ENCODE measurements around the gene GOLIM4.
"Not testable (repeated sequence)": the region's sequence is repeated elsewhere in the genome, so short reads cannot be mapped to it uniquely, and the experiment has no call there.

GOLIM4 gene, protein sequence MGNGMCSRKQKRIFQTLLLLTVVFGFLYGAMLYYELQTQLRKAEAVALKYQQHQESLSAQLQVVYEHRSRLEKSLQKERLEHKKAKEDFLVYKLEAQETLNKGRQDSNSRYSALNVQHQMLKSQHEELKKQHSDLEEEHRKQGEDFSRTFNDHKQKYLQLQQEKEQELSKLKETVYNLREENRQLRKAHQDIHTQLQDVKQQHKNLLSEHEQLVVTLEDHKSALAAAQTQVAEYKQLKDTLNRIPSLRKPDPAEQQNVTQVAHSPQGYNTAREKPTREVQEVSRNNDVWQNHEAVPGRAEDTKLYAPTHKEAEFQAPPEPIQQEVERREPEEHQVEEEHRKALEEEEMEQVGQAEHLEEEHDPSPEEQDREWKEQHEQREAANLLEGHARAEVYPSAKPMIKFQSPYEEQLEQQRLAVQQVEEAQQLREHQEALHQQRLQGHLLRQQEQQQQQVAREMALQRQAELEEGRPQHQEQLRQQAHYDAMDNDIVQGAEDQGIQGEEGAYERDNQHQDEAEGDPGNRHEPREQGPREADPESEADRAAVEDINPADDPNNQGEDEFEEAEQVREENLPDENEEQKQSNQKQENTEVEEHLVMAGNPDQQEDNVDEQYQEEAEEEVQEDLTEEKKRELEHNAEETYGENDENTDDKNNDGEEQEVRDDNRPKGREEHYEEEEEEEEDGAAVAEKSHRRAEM

DNA sequence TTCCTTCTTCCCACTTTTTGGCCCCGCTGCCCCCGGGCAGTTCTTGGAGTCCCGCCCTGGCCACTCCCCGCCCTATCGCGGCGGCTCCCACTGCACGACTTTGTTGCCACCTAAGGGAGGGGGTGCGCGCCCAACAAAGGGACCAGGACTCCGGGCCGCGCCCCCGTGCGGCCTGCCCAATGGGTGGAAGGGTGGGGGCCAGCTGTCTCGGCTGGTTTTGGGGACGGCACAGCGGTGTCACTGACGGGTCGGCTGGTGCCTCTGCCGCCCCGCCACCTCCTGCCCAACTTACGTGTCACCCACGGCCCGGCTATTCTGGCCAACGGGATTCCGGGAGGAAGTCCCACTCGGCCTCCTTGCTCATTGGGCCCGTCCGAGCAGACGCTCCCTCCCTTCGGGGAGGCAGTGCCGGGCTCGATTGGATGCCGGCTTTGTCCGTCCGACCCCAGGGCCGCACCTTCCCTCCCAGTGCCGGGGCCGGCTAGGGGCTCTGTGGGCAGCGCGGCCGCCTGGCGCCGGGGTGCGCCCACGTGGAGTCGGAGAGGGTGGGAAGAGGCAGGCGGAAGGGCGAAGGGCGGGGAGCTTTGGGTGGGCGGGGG, at the start of gene GOLIM4:
Gene GOLIM4 (minus strand): TSS at position 314 of the 599 bp plus-strand sequence. CDS start 639 bp downstream, outside the sequence.
- peak within 1 kb of the TSS in 20 of 21 experiments; percentile 69 to 96 (median 89) for H3K27ac ChIP-seq
- peak within 1 kb of the TSS; percentile 74 to 90 (median 78) for H3K4me3 ChIP-seq

DNA sequence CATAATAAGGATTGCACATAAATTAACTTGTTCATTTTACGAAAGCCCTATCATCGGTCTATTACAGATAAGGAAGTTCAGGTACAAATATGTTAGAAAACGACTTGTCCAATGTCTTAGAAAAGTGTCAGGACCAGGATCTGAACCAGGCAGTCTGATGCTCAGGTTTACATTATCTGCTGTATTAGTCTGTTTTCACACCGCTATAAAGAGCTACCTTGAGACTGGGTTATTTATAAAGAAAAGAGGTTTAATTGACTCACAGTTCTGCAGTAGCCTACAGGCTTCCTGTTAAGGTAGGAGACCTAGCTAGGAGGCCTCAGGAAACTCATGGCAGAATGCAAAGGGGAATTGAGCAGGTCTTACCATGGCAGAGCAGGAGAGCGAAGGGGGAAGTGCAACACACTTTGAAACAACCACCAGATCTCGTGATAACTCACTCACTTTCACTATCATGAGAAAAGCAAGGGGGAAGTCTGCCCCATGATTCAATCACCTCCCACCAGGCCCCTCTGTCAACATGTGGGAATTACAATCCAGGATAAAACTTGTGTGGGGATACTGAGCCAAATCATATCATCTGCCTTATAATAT, 45.8 kb upstream of the GOLIM4 start:
- Histone ChIP-seq H3K4me3 (no peak overlapping the region), H3K27ac (no peak overlapping the region)

DNA sequence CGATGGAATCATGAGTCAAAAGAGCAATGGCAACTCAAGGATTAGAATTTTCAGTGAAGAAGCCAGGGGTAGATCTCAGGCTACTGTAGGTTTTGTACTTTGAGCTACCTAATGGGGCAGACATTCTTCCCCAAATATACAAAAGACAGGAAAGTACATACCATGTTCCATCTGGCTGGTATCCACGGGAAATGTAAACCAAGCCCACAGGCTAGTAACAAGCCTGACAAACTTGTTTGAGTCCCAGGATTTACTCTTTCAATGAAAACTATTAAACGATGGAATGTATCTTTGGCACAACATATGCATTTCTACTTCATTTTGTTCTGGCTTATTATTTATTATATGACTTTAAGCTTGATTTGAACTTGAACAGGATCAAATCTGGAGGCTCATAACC, 44.2 kb upstream of the GOLIM4 start:
- Histone ChIP-seq H3K4me3 (no peak overlapping the region), H3K27ac (no peak overlapping the region)

DNA sequence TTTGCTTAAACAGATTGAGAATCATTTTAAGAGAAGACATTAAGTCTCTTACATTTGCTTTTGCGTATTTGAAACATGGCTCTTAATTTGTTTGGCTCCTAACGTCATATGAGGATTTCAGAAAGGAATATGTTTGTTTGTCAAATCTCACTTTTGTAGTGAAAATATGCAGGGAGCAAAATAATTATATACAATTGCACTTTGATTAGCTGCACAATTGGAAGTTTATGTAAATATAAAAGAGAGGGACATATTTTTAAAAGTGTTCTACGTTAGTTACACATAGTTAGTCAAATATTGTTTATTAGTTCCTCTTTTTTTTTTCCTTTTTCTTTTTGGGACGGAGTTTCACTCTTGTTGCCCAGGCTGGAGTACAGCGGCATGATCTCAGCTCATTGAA, 42.7 kb upstream of the GOLIM4 start:
- H3K4me3 ChIP-seq, result no peak overlapping the region
- H3K27ac ChIP-seq, result no peak overlapping the region

DNA sequence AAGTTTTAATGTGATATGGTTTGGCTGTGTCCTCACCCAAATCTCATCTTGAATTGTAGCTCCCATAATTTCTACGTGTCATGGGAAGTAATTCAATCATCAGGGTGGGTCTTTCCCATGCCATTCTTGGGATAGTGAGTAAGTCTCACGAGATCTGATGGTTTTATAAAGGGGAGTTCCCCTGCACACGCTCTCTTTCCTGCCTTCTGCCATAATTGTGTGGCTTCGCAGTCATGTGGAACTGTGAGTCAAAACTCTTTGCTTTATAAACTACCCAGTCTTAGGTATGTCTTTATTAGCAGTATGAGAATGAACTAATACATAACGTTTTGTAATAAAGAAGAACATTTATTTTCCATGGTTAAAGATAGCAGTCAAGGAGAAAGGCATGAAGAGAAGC, 39.2 kb upstream of the GOLIM4 start:
- Histone ChIP-seq H3K4me3 (no peak overlapping the region), H3K27ac (no peak overlapping the region)

DNA sequence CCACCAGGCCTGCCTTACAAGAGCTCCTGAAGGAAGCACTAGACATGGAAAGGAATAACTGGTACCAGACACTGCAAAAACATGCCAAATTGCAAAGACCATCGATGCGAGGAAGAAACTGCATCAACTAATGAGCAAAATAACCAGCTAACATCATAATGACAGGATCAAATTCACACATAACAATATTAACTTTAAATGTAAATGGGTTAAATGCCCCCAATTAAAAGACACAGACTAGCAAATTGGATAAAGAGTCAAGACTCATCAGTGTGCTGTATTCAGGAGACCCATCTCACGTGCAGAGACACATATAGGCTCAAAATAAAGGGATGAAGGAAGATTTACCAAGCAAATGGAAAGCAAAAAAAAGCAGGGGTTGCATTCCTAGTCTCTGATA, 34.5 kb upstream of the GOLIM4 start:
- not testable (repeated sequence) for H3K4me3 ChIP-seq, H3K27ac ChIP-seq

DNA sequence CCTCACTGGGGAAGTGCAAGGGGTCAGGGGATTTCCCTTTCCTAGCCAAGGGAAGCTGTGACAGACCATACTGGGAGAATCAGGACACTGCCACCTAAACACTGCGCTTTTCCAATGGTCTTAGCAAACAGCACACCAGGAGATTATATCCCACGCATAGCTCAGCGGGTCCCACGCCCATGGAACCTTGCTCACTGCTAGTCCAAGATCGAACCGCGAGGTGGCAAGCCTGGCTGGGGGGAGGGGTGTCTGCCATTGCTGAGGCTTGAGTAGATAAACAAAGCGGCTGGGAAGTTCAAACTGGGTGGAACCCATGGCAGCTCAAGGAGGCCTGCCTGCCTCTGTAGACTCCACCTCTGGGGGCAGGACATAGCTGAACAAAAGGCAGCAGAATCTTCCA, 32.7 kb upstream of the GOLIM4 start:
- not testable (repeated sequence) for H3K4me3 ChIP-seq, H3K27ac ChIP-seq

DNA sequence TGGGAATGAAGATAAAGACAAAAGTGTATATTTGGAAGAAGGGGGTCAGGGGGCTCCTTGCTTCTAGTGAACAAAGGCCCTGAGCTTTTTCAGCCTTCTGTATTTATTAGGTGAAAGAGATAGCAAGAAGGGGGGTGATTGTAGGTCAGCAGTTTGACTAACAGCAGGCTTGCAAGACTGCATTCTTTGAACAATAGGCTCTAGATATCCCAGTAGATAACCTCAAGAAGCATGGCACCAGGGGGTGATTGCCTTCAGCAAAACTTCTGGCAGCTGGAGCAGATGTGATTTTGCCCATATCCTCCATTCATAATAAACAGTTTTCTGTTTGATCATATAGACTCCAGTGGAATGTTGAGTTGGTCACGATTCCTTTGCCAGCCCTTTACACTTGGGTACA, 31.7 kb upstream of the GOLIM4 start:
- H3K27ac ChIP-seq, result no peak overlapping the region
- H3K4me3 ChIP-seq, result no peak overlapping the region

DNA sequence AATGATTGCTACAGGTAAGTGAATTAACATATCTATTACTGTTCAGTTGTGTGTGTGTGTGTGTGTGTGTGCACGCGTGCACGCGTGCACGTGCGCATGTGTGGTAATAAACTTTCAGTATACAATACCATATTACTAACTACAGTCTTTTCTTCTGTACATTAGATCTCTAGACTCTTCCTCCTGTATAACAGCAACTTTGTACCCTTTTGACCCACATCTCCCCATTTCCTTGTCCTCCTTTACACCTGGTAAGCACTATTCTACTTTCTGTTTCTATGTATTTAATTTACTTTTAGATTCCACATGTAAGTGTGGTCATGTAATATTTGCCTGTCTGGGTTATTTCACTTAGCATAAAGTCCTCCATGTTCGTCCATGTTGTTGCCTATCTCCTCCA, 29.1 kb upstream of the GOLIM4 start:
- Histone ChIP-seq H3K4me3 (no peak overlapping the region), H3K27ac (no peak overlapping the region)

DNA sequence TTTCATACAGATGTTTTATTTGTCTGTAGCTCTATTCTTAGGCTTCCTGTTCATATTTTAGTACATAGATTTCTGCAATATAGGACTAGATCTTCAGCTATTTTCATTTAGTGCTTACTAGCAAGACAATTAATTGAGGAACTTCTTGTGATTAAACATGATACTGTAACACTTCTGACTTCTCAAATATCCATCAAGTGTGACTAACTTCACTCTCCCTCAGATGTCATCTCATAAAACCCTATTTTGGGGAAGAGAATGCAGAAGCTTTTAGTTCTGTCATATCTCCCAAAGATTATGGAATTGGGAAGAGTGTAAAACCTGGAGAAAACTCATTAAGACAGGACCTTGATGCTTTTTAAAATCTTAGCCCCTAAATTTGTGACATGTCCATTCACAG, 28.6 kb upstream of the GOLIM4 start:
- no peak overlapping the region for H3K4me3 ChIP-seq
- H3K27ac ChIP-seq, result peak overlapping the region in 1 of 21 experiments; percentile 27

DNA sequence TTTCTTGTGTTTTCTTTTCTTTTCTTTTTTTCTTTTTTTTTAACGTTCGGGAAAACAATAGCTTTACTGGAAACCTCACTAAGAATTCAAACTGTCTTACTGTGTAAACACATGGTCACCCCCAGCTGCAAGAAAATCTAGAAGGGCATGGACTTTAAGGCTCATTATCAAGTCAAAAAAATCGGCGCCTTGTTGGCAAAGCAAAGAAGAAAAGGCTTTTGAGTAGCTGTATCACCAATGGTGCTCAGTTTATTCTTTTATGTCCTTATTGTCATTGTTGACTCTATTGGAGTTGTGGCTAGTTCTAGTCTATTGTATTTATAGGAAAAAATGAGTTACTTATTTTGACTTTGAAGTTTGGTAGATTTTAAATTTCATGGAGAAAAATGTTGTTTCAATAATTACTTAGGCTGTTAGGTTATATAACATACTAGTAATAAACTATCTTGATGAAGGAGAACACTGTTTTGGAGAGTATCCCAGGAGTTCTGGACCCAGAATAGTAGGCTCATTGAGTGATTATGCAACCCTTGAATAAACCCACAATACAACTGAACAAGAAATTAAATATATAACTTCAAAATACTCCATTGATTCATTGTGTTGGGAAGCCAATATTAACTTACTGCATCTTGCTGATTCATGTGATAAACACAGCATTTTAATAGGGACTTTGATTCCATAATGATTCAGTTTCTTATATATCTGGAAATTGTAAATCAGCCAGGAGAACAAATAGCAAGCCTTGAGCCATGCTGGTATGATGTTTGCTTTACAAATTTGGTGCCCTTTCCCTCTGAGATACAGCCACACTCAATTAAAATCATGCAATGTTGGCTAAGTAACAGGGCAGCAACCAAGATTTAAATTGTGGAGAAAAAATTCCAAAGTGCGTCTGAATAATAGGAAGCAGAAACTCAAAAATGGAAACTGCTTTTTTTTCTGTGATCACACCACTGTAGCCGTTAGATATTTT, 27.8 kb upstream of the GOLIM4 start:
- Histone ChIP-seq H3K27ac (peak overlapping the region in 1 of 21 experiments; percentile 27), H3K4me3 (no peak overlapping the region)

DNA sequence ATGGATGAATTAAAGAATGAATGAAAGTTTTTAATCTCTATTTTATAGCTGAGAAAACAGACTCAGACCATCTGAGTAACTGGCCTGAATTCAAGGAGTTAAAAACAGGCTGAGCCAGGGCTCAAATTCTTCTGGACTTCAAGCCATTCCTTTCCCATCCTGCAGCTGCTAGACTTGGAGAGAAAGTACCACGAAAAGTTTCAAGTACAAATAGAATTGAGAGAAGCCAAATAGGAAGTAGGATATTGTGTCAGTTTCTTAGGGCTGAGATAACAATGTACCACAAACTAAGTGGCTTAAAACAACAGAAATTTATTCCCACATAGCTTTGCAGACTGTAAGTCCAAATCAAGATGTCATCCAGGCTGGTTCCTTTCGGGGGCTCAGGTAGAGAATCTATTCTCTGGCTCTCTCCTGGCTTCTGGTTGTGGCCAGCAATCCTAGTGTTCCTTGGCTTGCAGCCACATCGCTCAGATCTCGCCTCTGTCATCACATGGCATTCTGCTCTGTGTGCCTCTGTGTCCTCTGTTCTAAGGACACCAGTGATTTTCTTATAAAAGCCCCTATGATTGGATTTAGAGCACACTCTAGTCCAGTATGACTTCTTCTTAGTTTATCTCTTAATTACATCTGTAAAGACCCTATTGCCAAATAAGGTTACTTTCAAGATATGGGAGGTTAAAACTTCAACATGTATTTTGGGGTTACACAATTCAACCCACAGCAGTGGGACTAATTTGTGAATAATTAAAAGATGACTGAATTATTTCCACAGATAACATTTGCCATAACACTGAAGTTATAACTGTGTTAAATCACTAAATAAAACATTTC, 25.7 kb upstream of the GOLIM4 start:
- Histone ChIP-seq H3K4me3 (no peak overlapping the region), H3K27ac (peak overlapping the region in 2 of 21 experiments; percentile 26 to 29)

DNA sequence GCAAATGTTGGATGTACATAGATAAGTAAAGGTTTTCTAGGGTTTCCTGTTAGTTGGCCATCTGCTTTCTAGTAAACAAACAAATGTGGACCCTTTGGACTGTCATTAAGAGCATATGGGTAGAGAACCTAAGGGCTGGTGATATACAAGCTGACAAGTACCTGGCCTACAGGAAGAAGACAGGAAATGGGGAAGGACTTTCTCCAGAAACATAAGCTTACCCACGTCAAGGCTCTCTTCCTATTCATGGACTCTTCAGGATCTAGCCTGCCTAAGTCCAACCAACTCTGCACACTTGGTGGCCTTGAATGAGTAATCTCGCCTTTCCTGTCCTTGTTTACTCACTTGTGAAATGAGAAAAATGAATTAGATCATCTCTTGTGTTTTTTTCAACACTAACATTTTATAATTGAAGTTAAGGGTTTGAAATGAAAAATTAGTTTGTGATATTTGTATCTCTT, 22.2 kb upstream of the GOLIM4 start:
- Histone ChIP-seq H3K4me3 (no peak overlapping the region), H3K27ac (peak overlapping the region in 8 of 21 experiments; percentile 0 to 61 (median 38))

DNA sequence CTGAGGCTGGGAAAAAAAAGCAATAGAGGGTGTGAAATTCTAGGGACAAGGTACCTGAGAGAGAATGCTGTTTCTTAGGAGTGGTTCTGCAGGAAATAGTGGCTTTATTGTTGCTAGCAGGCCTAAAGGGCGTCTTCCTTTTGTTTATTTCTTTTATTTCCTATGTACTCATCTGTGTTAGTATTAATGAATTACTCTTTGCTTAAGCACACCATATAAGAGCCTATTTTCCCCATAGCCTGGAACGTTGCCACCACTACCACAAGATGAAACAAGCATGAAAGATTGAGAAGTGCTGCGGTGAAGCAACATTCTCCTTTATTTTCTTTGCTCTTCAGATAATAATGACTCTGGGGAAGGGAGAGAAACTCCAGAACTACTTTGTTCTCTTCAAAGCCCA, 21.3 kb upstream of the GOLIM4 start:
- H3K27ac ChIP-seq, result peak overlapping the region in 10 of 21 experiments; percentile 17 to 61 (median 36)
- H3K4me3 ChIP-seq, result no peak overlapping the region

DNA sequence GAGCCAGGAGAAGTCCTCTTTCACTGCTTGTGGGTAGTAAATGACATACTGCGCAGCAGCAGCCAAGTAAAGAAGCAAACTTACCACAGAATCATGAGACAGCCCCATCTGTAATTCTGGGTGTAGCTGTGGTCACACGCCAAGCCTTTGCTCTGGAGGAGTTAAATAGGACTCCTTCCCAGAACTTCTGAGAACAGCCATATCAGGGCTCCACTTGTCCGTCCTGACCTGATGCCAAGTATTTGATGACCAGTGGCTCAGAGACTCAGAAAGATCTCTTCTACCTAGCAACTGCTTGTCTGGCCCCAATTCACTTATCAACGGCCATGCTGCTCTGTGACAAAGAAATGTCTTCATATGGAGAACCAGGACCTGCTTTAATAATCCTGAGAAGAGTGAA, 20.6 kb upstream of the GOLIM4 start:
- Histone ChIP-seq H3K27ac (peak overlapping the region in 8 of 21 experiments; percentile 19 to 61 (median 29)), H3K4me3 (no peak overlapping the region)

DNA sequence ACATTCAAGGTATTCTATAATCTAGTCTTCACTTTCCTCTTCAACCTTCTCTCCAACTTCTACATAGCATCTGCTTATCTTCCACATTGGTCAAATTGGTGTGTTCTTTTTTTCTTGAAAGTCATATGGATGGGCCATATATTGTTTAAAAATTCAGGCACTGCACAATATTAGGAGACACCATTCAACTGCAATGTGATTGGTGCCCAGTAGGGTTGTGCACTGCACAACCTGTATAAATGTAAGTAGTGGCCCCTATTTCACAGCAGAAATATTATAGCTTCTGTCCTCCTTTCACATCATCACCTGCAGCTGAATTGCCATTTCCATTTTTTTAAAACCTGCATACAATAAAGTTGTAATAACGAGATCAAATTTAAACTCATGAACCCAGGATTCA, 18.1 kb upstream of the GOLIM4 start:
- no peak overlapping the region for H3K4me3 ChIP-seq

DNA sequence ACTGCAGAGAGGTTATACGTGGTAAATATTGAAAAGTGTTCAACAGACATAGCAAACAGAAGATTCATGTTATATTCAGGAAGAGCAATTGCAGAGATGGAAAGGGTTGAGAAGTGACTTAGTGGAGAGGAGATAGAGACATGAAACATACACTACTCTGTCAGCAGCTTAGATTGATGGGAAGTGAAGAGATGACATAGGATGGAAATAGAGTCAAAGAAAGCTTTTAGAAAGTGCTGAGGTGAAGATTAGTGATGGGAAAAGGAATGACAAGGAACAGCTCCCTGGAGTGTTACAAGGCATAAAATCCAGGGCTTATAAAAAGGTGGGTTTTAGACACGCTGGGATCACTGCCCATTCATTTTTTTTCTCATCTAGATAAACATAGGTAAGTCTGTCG, 17.2 kb upstream of the GOLIM4 start:
- Histone ChIP-seq H3K27ac (no peak overlapping the region), H3K4me3 (no peak overlapping the region)

More for the DNA sequence above, 18.1 kb upstream of the GOLIM4 start:
- H3K27ac ChIP-seq, result no peak overlapping the region

DNA sequence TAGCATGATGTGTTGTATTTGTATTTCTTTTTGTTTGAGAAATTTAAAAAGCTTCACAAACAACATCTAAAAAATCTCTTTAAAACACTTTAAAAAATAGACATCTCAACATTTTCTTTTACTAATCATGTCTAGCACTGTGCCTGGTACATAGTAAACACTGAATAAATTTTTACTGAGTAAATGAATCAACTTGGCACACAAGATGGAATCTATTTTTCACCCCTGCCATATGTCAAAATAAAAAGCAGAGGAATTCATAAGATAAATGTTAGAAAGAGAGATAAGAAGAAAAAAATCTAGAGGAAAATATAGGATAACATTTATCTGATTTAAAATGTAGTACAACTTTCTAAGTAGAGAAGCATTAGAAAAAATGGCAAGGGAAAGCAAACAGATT, 8.6 kb upstream of the GOLIM4 start:
- Histone ChIP-seq H3K27ac (no peak overlapping the region), H3K4me3 (no peak overlapping the region)
